ENCODE data around the gene TMEM63B.
A peak's percentile ranks its signal among the peaks of the same experiment; 100 is the strongest.

The TMEM63B gene

GRCh38 chr6:44109212-44109611, 18.1 kb upstream of the TMEM63B start:
- DNase-seq (ENCODE audit: low read depth): no peak
- no peak overlapping the region for H3K4me3 ChIP-seq (ENCODE audit: control insufficient read depth, low read depth, low read length)
- TF ChIP-seq CTCF (conservative IDR thresholded peaks at IDR 0.05; ENCODE audit: control insufficient read depth, insufficient read depth, low read depth, low read length): no peak

GRCh38 chr6:44110005-44110676, 17.2 kb upstream of the TMEM63B start:
- DNase-seq (ENCODE audit: low read depth): no peak
- TF ChIP-seq CTCF (conservative IDR thresholded peaks at IDR 0.05; ENCODE audit: control insufficient read depth, insufficient read depth, low read depth, low read length): no peak
- no peak overlapping the region for H3K4me3 ChIP-seq (ENCODE audit: control insufficient read depth, low read depth, low read length)

- TF ChIP-seq CTCF (conservative IDR thresholded peaks at IDR 0.05; ENCODE audit: control insufficient read depth, insufficient read depth, low read depth, low read length): no peak
Measured at GRCh38 chr6:44110966-44111365, 16.4 kb upstream of the TMEM63B start.

GRCh38 chr6:44111434-44112417, 15.6 kb upstream of the TMEM63B start:
- DNase-seq (ENCODE audit: low read depth): no peak
- TF ChIP-seq CTCF (conservative IDR thresholded peaks at IDR 0.05; ENCODE audit: control insufficient read depth, insufficient read depth, low read depth, low read length): no peak
- H3K4me3 ChIP-seq (ENCODE audit: control insufficient read depth, low read depth, low read length): no peak overlapping the region

More at GRCh38 chr6:44110966-44111365, 16.4 kb upstream of the TMEM63B start:
- no peak overlapping the region for H3K4me3 ChIP-seq (ENCODE audit: control insufficient read depth, low read depth, low read length)
- DNase-seq (ENCODE audit: low read depth): no peak

- TF ChIP-seq CTCF (conservative IDR thresholded peaks at IDR 0.05; ENCODE audit: control insufficient read depth, insufficient read depth, low read depth, low read length): peak; percentile 25
- no peak for DNase-seq (ENCODE audit: low read depth)
- no peak overlapping the region for H3K4me3 ChIP-seq (ENCODE audit: control insufficient read depth, low read depth, low read length)
Measured at GRCh38 chr6:44113414-44113813, 13.9 kb upstream of the TMEM63B start.

GRCh38 chr6:44115866-44116265, 11.5 kb upstream of the TMEM63B start:
- TF ChIP-seq CTCF (conservative IDR thresholded peaks at IDR 0.05; ENCODE audit: control insufficient read depth, insufficient read depth, low read depth, low read length): no peak
- DNase-seq (ENCODE audit: low read depth): peak; percentile 14
- H3K4me3 ChIP-seq (ENCODE audit: control insufficient read depth, low read depth, low read length): no peak overlapping the region
